Measurements from ENCODE around the gene STMND1.

Gene STMND1

DNA sequence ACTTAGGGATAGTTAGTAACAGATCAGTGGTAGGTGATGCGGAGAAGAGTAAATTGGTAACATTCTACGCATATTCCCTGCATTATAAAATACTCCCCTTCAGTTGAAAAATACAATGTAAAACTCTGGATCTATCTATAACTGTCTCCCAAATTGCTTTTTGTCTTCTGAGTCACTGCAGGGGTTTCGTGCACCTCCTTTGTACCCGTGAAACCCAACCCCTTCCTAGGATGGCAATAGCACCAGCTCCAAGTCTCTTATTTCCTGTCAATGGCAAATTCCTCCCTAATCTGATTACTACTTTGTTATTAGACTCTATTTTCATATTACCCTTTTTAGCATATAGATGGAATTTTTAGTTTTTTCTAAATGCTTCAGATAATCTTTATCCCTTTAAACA lies 20.6 kb upstream of the STMND1 start:
- Histone ChIP-seq H3K4me3 (ENCODE audit: low read depth, low read length) (no peak overlapping the region), H3K9me3 (ENCODE audit: severe bottlenecking) (no peaks in the 10 kb centered on the region), H3K27me3 (ENCODE audit: insufficient read depth, low read depth, severe bottlenecking) (peaks cover 10% of the 10 kb centered on the region), H3K36me3 (no peaks in the 10 kb centered on the region), H3K27ac (no peak overlapping the region)
- no peak for TF ChIP-seq CTCF (IDR thresholded peaks at IDR 0.05; ENCODE audit: low read depth, low read length)
- DNase-seq = no peak

DNA sequence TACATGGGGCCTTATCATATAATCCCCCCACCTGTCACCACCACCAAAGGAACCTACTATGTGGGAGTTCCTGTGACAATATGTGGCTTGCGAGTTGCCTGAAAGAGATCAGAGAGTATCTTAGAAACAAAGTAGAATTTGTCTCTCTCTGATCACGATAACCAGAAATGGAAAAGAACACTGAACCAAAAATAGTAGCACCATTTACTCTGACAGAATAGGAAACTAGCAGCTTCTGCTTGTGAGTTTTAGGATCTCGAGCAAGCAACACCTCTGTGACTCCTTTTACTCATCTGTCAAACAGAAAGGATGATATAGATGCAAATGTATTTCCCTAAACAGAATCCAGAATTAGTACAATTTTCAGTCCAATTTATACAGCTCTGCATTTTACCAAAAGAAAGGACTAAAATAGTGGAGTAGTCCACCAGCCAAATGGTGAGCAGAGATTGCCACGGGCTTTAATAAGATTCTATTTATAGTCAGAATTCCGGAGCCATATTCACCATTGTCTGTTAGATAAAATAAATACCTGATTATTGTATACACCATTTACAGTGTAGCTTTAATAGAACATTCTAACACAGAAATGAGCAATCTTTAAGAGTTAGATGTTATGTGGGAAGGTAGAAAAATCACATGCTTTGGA lies 19.9 kb upstream of the STMND1 start:
- TF ChIP-seq CTCF (IDR thresholded peaks at IDR 0.05; ENCODE audit: low read depth, low read length) = no peak
- H3K36me3 ChIP-seq = no peaks in the 10 kb centered on the region
- no peaks in the 10 kb centered on the region for H3K9me3 ChIP-seq (ENCODE audit: severe bottlenecking)
- no peak overlapping the region for H3K4me3 ChIP-seq (ENCODE audit: low read depth, low read length)
- DNase-seq = no peak
- H3K27me3 ChIP-seq (ENCODE audit: insufficient read depth, low read depth, severe bottlenecking) = peaks cover 8% of the 10 kb centered on the region
- no peak overlapping the region for H3K27ac ChIP-seq

- Histone ChIP-seq H3K27ac (no peak overlapping the region), H3K9me3 (ENCODE audit: severe bottlenecking) (no peaks in the 10 kb centered on the region), H3K36me3 (no peaks in the 10 kb centered on the region), H3K4me3 (ENCODE audit: low read depth, low read length) (no peak overlapping the region), H3K27me3 (ENCODE audit: insufficient read depth, low read depth, severe bottlenecking) (peaks cover 7% of the 10 kb centered on the region)
- TF ChIP-seq CTCF (IDR thresholded peaks at IDR 0.05; ENCODE audit: low read depth, low read length) = no peak
- no peak for DNase-seq
Measured at GRCh38 chr6:17083397-17083796, 18.5 kb upstream of the STMND1 start.

GRCh38 chr6:17086469-17086868 lies 15.4 kb upstream of the STMND1 start:
- Histone ChIP-seq H3K27me3 (ENCODE audit: insufficient read depth, low read depth, severe bottlenecking) (peaks cover 7% of the 10 kb centered on the region), H3K36me3 (no peaks in the 10 kb centered on the region), H3K4me3 (ENCODE audit: low read depth, low read length) (no peak overlapping the region), H3K9me3 (ENCODE audit: severe bottlenecking) (peaks cover 13% of the 10 kb centered on the region), H3K27ac (no peak overlapping the region)
- peak; percentile 72 for TF ChIP-seq CTCF (IDR thresholded peaks at IDR 0.05; ENCODE audit: low read depth, low read length)
- DNase-seq = peak; percentile 82

GRCh38 chr6:17088091-17088611 lies 13.7 kb upstream of the STMND1 start:
- Histone ChIP-seq H3K9me3 (ENCODE audit: severe bottlenecking) (peaks cover 13% of the 10 kb centered on the region), H3K4me3 (ENCODE audit: low read depth, low read length) (no peak overlapping the region), H3K36me3 (no peaks in the 10 kb centered on the region), H3K27ac (no peak overlapping the region), H3K27me3 (ENCODE audit: insufficient read depth, low read depth, severe bottlenecking) (peaks cover 7% of the 10 kb centered on the region)
- no peak for TF ChIP-seq CTCF (IDR thresholded peaks at IDR 0.05; ENCODE audit: low read depth, low read length)
- DNase-seq = no peak

GRCh38 chr6:17091122-17091521 lies 10.7 kb upstream of the STMND1 start:
- no peak for DNase-seq
- Histone ChIP-seq H3K27me3 (ENCODE audit: insufficient read depth, low read depth, severe bottlenecking) (peaks cover 7% of the 10 kb centered on the region), H3K27ac (no peak overlapping the region), H3K4me3 (ENCODE audit: low read depth, low read length) (no peak overlapping the region), H3K9me3 (ENCODE audit: severe bottlenecking) (peaks cover 13% of the 10 kb centered on the region), H3K36me3 (no peaks in the 10 kb centered on the region)
- peak; percentile 35; the same call in 1 of the 2 replicates for TF ChIP-seq CTCF (IDR thresholded peaks at IDR 0.05; ENCODE audit: low read depth, low read length)

Measured in WERI-Rb-1 (cell line).